HS-5 (cell line): Measurements from ENCODE around the gene HELLS.
"Not testable (repeated sequence)": the region's sequence is repeated elsewhere in the genome, so short reads cannot be mapped to it uniquely, and the experiment has no call there.

Source experiments
- DNase-seq: peaks from one replicate; pipeline ENCODE4 v3.0.0-alpha.2; 2012; ENCODE audit warnings: low read depth

The HELLS gene

DNA sequence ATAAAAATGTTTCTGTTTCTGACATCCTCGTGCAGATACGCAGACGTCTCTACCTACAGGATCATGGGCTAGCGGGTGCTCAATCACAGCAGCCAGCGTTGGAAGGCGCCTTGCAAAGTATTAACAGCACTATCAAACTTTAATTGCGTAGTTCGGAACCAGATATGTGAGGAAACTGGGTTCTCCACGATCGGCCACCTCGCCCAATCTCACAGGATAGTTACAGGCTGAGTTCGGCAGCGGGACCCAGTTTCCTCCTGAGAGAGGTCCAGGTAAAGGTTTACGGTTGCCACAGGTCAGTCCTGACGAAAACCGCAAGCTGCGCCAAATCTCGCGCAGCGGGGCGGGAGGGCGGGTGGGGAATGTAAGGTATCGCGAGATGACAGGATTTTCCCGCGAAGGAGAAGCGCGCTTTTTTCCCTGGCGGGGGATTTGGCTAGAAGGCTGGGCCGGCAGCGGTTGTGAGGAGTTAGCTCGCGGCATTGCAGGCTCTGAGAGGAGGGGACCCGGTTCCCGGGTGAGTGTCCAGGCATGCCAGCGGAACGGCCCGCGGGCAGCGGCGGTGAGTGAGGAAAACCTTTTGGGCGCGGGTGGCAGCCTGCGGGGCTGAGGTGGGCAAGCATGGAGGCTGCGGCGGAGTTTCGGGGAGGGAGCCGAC lies at the start of gene HELLS:
TSS of gene HELLS (plus strand) at position 398 of the 658 bp plus-strand sequence. CDS start at position 532, 134 bp downstream.
- peak; percentile 69 for DNase-seq

- DNase-seq = peak; percentile 4
Measured at GRCh38 chr10:94496010-94496409, 49.6 kb upstream of the HELLS start.

DNA sequence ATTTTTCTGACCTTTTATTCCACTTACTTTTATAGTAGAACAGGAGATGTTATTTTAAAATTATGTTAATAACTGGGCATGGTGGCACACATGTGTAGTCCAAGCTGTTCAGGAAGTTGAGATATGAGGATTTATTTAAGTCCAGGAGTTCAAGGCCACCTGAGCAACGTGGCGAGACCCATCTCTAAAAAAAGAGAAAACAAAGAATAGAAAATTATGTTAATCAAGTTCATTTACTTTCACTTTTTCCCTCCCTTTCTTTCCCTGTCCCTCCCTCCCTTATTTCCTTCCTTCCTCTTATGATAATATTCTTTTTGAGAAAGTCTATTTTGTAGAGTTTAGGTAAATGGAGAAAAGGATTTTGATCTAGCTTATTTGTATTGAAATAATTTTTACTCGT lies 48.9 kb upstream of the HELLS start:
- no peak for DNase-seq

GRCh38 chr10:94500063-94500462 lies 45.5 kb upstream of the HELLS start:
- DNase-seq = no peak

- DNase-seq = no peak
Measured at GRCh38 chr10:94521276-94522250, 24.0 kb upstream of the HELLS start.

DNA sequence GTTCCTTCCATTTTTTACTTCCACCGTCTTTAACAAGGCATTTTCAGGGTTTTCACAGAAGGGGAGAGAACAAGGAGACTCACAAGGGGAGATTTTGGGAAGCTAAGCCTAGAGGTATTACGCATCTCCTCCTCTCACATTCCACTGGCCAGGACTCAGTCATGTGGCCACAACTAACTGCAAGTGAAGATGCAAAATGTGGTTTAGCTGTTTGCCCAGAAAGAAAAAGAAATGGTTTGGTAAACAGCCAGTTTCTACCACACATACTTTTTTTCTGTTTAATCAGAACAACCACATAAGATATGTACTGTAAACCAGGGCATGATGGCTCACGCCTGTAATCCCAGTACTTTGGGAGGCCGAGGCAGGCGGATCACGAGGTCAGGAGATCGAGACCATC lies 21.4 kb upstream of the HELLS start:
- DNase-seq = peak; percentile 9

DNA sequence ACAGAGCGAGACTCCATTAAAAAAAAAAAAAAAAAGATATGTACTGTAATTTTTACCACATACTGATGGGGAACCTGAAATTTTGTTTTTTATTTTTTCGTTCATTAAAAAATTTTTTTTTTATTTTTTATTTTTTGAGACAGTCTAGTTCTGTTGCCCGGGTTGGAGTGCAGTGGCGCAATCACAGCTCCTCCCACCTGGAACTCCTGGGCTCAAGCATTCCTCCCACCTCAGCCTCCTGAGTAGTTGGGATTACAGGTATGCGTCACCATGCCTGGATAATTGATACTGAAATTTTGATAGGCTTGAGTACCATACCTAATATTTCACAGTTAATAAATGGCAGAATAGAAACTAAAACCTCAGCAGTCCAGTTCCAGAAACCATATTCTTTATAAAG lies 20.9 kb upstream of the HELLS start:
- DNase-seq = no peak

DNA sequence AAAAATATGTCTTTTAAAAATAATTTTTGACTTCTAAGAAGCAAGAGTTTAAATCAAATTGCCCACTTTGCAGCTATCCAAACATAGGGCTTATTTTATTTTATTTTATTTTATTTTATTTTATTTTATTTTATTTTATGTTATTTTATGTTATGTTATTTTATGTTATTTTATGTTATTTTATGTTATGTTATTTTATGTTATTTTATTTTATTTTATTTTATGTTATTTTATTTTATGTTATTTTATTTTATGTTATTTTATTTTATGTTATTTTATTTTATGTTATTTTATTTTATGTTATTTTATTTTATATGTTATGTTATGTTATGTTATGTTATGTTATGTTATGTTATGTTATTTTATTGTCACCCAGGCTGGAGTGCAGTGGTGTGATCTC lies 14.0 kb upstream of the HELLS start:
- DNase-seq = not testable (repeated sequence)

DNA sequence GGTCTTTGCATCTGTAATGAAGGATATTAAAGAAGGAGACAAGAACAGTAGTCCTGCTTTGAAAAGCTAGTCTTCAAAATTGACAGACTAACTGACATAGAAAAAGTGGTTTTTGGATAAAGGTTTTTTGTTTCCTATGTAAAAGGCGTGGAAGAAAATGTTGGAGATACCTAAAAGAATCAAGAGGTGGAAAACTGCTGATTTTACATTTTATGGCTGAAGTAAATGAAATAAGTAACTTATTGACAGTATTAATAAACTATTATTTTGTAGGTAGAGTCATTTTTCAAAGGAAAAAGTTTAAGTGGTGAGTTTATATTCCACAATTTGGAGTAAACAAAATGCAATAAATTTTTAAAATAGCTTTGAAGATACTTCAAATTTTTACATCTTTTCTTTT lies 12.6 kb upstream of the HELLS start:
- DNase-seq = no peak

GRCh38 chr10:94542282-94542681 lies 3.3 kb upstream of the HELLS start:
- not testable (repeated sequence) for DNase-seq

- DNase-seq = peak; percentile 22
Measured at GRCh38 chr10:94546049-94546900, 687 bp downstream of the HELLS start.

GRCh38 chr10:94546901-94547185 lies 1.3 kb downstream of the HELLS start:
- no peak for DNase-seq

GRCh38 chr10:94549221-94549620 lies 3.6 kb downstream of the HELLS start:
- no peak for DNase-seq

DNA sequence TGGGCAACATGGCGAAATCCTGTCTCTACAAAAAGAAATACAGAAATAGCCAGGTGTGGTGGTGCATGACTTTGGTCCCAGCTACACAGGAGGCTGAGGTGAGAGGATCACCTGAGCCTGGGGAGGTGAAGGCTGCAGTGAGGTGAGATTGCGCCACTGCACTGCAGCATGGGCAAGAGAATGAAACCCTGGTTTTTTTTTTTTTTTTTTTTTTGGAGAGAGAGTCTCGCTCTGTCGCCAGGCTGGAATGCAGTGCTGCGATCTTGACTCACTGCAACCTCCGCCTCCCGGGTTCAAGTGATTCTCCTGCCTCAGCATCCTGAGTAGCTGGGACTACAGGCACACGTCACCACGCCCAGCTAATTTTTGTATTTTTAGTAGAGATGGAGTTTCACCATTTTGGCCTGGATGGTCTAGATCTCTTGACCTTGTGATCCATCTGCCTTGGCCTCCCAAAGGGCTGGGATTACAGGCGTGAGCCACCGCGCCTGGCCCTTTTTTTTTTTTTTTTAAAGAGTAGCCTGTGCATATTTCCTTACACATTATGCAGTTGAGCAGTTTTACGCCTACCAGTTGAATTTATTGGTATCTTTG lies 22.2 kb downstream of the HELLS start:
- not testable (repeated sequence) for DNase-seq

GRCh38 chr10:94571081-94571480 lies 25.5 kb downstream of the HELLS start:
- no peak for DNase-seq

DNA sequence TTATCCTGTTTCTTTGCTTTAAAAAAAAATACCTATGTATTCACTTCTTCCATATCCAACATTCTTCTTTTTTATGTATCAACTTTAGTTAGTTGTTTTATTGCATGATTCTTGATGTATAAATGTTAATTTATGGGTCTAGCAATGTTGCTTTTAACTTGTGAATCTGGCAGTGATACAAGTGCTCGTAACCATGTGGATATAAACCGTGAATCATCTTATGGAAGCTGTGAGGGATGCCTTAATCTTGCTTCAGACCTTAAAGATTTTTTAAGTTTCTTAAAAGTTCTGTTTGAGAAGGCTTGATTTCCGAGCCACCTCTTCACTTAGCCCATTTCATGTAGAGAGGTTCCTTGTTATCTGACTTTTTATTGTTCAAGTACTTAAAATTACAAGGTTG lies 25.9 kb downstream of the HELLS start:
- DNase-seq = no peak

DNA sequence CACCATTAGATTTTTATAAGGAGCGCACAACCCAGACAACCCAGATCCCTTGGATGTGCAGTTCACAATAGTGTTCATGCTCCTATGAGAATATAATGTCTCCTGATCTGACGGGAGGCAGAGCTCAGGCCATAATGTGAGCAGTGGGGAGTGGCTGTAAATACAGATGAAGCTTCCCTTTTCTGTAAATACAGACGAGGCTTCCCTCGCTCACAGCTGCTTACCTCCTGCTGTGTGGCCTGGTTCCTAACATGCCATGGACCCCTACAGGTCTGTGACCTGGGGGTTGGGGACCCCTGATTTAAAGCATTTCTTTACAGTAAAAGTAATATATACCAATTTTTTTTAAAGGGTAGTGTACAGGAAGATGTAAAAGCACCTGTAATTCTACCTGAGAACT lies 33.2 kb downstream of the HELLS start:
- DNase-seq = no peak

GRCh38 chr10:94583124-94583523 lies 37.5 kb downstream of the HELLS start:
- no peak for DNase-seq

DNA sequence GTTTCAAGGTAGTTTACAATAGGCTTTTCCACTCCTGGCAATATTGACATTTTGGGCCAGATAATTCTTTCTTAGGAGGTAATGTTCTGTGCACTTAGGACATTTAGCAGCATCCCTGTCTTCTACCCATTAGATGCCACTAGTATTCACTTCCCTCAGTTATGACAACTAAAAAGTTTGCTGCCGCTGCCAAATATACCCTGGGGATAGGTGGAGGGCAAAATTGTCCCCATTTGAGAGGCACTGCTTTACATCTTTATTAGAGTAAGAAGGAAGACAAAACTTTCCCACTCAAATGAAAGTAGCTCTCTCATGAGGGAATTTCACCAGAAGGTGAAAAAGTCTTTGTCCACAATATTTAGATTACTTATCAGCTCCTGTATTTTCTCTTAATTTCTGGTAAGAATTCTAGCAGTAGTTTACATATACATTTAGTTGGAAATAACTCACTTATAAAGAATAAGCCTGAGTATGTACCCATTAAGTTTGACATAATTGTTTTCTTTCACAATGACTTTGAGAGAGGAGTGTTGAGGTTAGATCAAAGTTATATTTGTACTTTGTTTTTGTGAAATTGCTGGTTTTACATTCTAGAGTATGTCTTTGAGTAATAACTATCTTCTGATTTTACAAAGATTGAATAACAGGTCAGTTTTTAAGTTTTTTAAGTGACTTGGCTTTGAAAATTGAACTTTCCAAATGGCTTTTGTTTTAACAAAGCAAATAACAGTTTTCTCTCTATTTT lies 46.0 kb downstream of the HELLS start:
- no peak for DNase-seq

DNA sequence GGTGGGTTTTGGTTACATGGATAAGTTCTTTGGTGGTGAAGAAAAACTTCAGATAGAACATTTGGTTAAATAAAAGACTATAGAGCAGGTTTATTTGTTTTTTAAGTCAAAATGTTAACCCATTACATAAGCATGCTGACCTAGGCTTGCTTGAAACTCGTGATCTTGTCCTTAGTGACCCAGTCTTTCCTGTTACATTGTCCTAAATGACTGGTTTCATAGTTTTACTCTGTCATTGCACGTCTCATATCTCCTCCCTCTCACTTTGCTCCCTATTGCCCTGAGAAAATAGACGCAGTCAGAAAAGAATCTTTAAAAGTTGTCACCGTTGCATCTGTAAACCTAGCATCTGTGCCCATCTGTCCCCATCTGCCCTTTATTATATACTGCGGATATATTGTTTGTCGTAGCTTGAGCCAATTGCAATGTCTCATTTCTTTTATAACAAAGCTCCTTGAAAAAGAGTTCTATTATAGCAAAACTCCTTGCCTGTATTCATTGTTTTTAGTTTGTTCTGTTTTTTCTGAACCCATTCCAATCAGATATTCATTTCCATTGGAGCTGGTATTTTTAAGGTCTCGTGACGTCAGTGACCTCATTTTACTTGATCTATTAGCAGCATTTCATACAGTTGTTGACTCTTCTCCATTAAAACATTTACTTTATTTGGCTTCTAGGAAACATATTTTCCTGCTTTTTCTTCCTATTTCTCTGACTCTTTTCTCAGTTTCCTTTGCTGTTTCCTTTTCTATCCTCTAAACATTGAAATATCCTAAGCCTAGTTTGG lies 57.3 kb downstream of the HELLS start:
- DNase-seq = no peak

DNA sequence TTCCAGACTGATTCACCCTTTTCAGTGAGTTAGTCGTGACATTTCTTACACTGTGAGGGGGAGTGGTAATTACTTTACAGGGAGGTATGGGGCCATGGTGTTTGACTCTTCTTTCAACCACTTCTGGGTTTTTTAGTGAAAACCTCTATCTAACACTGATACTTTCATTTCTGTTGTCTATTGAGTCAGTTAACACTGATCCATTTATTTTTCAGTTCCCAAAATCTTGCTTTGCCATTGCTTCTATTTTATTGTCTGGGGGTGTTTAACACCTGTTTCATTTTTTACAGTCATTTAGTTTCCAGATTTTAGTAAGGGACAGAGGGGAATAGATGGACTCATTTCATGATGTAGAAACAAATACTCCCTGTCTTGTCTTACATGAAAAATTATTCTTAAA lies 61.5 kb downstream of the HELLS start:
- DNase-seq = no peak
